ENCODE results near the gene SLC9A9.

Gene SLC9A9

GRCh38 chr3:143771939-143772338 is 76.3 kb downstream of the SLC9A9 start:
- H3K4me1 ChIP-seq (ENCODE audit: low read length): peaks cover 7% of the 10 kb centered on the region
- H3K27me3 ChIP-seq (ENCODE audit: low read depth, low read length): no peaks in the 10 kb centered on the region
- no peak overlapping the region for H3K27ac ChIP-seq (ENCODE audit: low read length)
- no peaks in the 10 kb centered on the region for H3K79me2 ChIP-seq (ENCODE audit: low read length)
- no peaks in the 10 kb centered on the region for H3K36me3 ChIP-seq (replicated peaks; ENCODE audit: low read depth, low read length)
- no peak overlapping the region for H3K4me2 ChIP-seq (ENCODE audit: low read length)
- H3K9ac ChIP-seq (ENCODE audit: low read length): no peak overlapping the region
- no peak overlapping the region for H2AFZ ChIP-seq (ENCODE audit: low read depth, low read length)
- H3K9me3 ChIP-seq (ENCODE audit: insufficient read depth, low read length): no peaks in the 10 kb centered on the region
- TF ChIP-seq EZH2phosphoT487 (IDR thresholded peaks at IDR 0.05; ENCODE audit: low read depth): no peak
- TF ChIP-seq CTCF (IDR thresholded peaks at IDR 0.05; ENCODE audit: low read depth, low read length): no peak
- H4K20me1 ChIP-seq (ENCODE audit: insufficient read depth, low read length): no peaks in the 10 kb centered on the region
- no peak overlapping the region for H3K4me3 ChIP-seq (ENCODE audit: low read length)

DNA sequence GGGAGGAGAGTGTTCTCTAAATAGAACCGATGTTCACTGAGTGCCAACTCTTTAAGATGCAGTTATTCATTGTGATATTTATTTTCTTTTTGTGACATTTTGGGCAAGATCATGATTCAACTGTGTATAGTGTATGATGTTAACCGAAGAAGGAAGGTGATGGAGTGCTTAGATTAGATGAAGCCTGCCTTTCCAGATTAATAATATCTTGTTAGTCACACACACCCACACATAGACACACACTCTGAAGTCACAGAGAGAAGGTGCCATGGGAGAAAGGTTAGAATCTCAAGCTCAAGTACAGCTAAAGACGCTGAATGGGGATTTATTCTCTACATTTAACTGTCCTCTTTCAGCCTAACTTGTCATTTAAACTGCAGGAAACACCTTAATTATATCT is 77.0 kb downstream of the SLC9A9 start:
- H2AFZ ChIP-seq (ENCODE audit: low read depth, low read length): no peak overlapping the region
- H3K4me1 ChIP-seq (ENCODE audit: low read length): peaks cover 7% of the 10 kb centered on the region
- H3K27me3 ChIP-seq (ENCODE audit: low read depth, low read length): no peaks in the 10 kb centered on the region
- H3K4me2 ChIP-seq (ENCODE audit: low read length): no peak overlapping the region
- no peak overlapping the region for H3K4me3 ChIP-seq (ENCODE audit: low read length)
- no peak overlapping the region for H3K27ac ChIP-seq (ENCODE audit: low read length)
- H3K36me3 ChIP-seq (replicated peaks; ENCODE audit: low read depth, low read length): no peaks in the 10 kb centered on the region
- no peak overlapping the region for H3K9ac ChIP-seq (ENCODE audit: low read length)
- H3K9me3 ChIP-seq (ENCODE audit: insufficient read depth, low read length): no peaks in the 10 kb centered on the region
- H3K79me2 ChIP-seq (ENCODE audit: low read length): no peaks in the 10 kb centered on the region
- H4K20me1 ChIP-seq (ENCODE audit: insufficient read depth, low read length): no peaks in the 10 kb centered on the region
- no peak for TF ChIP-seq CTCF (IDR thresholded peaks at IDR 0.05; ENCODE audit: low read depth, low read length)
- TF ChIP-seq EZH2phosphoT487 (IDR thresholded peaks at IDR 0.05; ENCODE audit: low read depth): no peak

- Histone ChIP-seq H3K9me3 (ENCODE audit: insufficient read depth, low read length) (no peaks in the 10 kb centered on the region), H3K4me2 (ENCODE audit: low read length) (no peak overlapping the region), H3K9ac (ENCODE audit: low read length) (no peak overlapping the region), H3K4me1 (ENCODE audit: low read length) (no peaks in the 10 kb centered on the region), H3K4me3 (ENCODE audit: low read length) (no peak overlapping the region), H3K79me2 (ENCODE audit: low read length) (no peaks in the 10 kb centered on the region), H3K36me3 (replicated peaks; ENCODE audit: low read depth, low read length) (no peaks in the 10 kb centered on the region), H3K27ac (ENCODE audit: low read length) (no peak overlapping the region), H3K27me3 (ENCODE audit: low read depth, low read length) (no peaks in the 10 kb centered on the region), H4K20me1 (ENCODE audit: insufficient read depth, low read length) (no peaks in the 10 kb centered on the region), H2AFZ (ENCODE audit: low read depth, low read length) (no peak overlapping the region)
- TF ChIP-seq CTCF (IDR thresholded peaks at IDR 0.05; ENCODE audit: low read depth, low read length): no peak
- no peak for TF ChIP-seq EZH2phosphoT487 (IDR thresholded peaks at IDR 0.05; ENCODE audit: low read depth)
These were observed 77.9 kb downstream of the SLC9A9 start for GRCh38 chr3:143770391-143770790.

- TF ChIP-seq EZH2phosphoT487 (IDR thresholded peaks at IDR 0.05; ENCODE audit: low read depth) (no peak), CTCF (IDR thresholded peaks at IDR 0.05; ENCODE audit: low read depth, low read length) (no peak)
- no peaks in the 10 kb centered on the region for H4K20me1 ChIP-seq (ENCODE audit: insufficient read depth, low read length)
These were observed 78.7 kb downstream of the SLC9A9 start for GRCh38 chr3:143769616-143770015.

More at GRCh38 chr3:143769616-143770015, 78.7 kb downstream of the SLC9A9 start:
- no peak overlapping the region for H3K4me2 ChIP-seq (ENCODE audit: low read length)
- H2AFZ ChIP-seq (ENCODE audit: low read depth, low read length): no peak overlapping the region
- H3K27ac ChIP-seq (ENCODE audit: low read length): no peak overlapping the region
- no peaks in the 10 kb centered on the region for H3K27me3 ChIP-seq (ENCODE audit: low read depth, low read length)
- H3K9ac ChIP-seq (ENCODE audit: low read length): no peak overlapping the region
- H3K4me1 ChIP-seq (ENCODE audit: low read length): no peaks in the 10 kb centered on the region
- no peaks in the 10 kb centered on the region for H3K36me3 ChIP-seq (replicated peaks; ENCODE audit: low read depth, low read length)
- H3K79me2 ChIP-seq (ENCODE audit: low read length): no peaks in the 10 kb centered on the region
- no peaks in the 10 kb centered on the region for H3K9me3 ChIP-seq (ENCODE audit: insufficient read depth, low read length)
- H3K4me3 ChIP-seq (ENCODE audit: low read length): no peak overlapping the region
